GM10248 (cell line): ENCODE data around the gene SERPINA3.
"Not testable (repeated sequence)": the region's sequence is repeated elsewhere in the genome, so short reads cannot be mapped to it uniquely, and the experiment has no call there.

Experiments used
- CTCF ChIA-PET: fragments of 300-600 bp; sonication (Branson Sonifier 250); formaldehyde crosslinking; extraction: SDS; loops from one replicate; lab custom pipeline; 2021; ENCODE audit warnings: antibody characterized with exemption; lab: Yijun Ruan, JAX
- POLR2A ChIA-PET: fragments of 350-650 bp; sonication (Branson Sonifier 250); formaldehyde crosslinking; extraction: SDS; loops from one replicate; lab custom pipeline; 2020; ENCODE audit warnings: antibody characterized with exemption; lab: Yijun Ruan, JAX
- DNase-seq: peaks from one replicate; pipeline ENCODE4 v3.0.0; 2012; ENCODE audit errors: extremely low spot score
- CTCF ChIP-seq: IDR thresholded peaks from 2 replicates; pipeline ENCODE4 v1.5.1; 2012; ENCODE audit warnings: mild to moderate bottlenecking, low read depth; ENCODE audit errors: extremely low read depth, missing control alignments, control extremely low read depth

SERPINA3 gene

GRCh38 chr14:94575730-94576585 is 36.2 kb upstream of the SERPINA3 start:
- ChIA-PET POLR2A (no interaction called here), CTCF (no interaction called here)
- DNase-seq, result no peak
- no peak for TF ChIP-seq CTCF

- DNase-seq, POLR2A ChIA-PET, CTCF ChIA-PET: not testable (repeated sequence)
These were observed 34.7 kb upstream of the SERPINA3 start for GRCh38 chr14:94577472-94577871.

GRCh38 chr14:94578712-94579111 is 33.5 kb upstream of the SERPINA3 start:
- POLR2A ChIA-PET, result no interaction called here

GRCh38 chr14:94581127-94581999 is 30.8 kb upstream of the SERPINA3 start, which contains the start of gene SERPINA5:
TSS of gene SERPINA5 (plus strand) at chr14:94581426. CDS start at chr14:94587363, 5,937 bp downstream.
- CTCF ChIA-PET, result interaction anchor here (1.0 kb wide), 1 partner anchor 33 kb away, joined by 4 read pairs; no protein-coding TSS in a partner anchor
- POLR2A ChIA-PET, result no interaction called here
- DNase-seq, result no peak
- no peak for TF ChIP-seq CTCF

More at GRCh38 chr14:94578712-94579111, 33.5 kb upstream of the SERPINA3 start:
- CTCF ChIA-PET, result interaction anchor here (1.3 kb wide), 1 partner anchor 14 kb away, joined by 3 read pairs; no protein-coding TSS in a partner anchor
- no peak for DNase-seq
- no peak for TF ChIP-seq CTCF

GRCh38 chr14:94582199-94582750 is 29.9 kb upstream of the SERPINA3 start:
- ChIA-PET CTCF (no interaction called here), POLR2A (no interaction called here)
- TF ChIP-seq CTCF, result no peak
- DNase-seq, result no peak

- DNase-seq, result no peak
- CTCF ChIA-PET, result no interaction called here
- TF ChIP-seq CTCF, result no peak
- POLR2A ChIA-PET, result no interaction called here
These were observed 29.3 kb upstream of the SERPINA3 start for GRCh38 chr14:94582851-94583250.
